ENCODE measurements around the gene FAM25A.

The FAM25A gene

GRCh38 chr10:87060280-87060928, 40.3 kb downstream of the FAM25A start:
- DNase-seq (ENCODE audit: low read depth, low spot score): no peak

- DNase-seq (ENCODE audit: low read depth, low spot score): no peak
Observed at GRCh38 chr10:87064651-87065050, 44.6 kb downstream of the FAM25A start.

- no peak for DNase-seq (ENCODE audit: low read depth, low spot score)
Observed at GRCh38 chr10:87066178-87066577, 46.1 kb downstream of the FAM25A start.

- DNase-seq (ENCODE audit: low read depth, low spot score): no peak
Observed at GRCh38 chr10:87066865-87067264, 46.8 kb downstream of the FAM25A start.

GRCh38 chr10:87068281-87068680, 48.2 kb downstream of the FAM25A start:
- DNase-seq (ENCODE audit: low read depth, low spot score): no peak

- DNase-seq (ENCODE audit: low read depth, low spot score): no peak
Observed at GRCh38 chr10:87072449-87072848, 52.4 kb downstream of the FAM25A start.
